B cell (primary cell): Measurements from ENCODE around the gene PPEF1. TPM values are rescaled to one million over a fixed set of nuclear protein-coding genes. Genes with fewer than 3 reads are reported as not detected.

Source experiments
- ATAC-seq: fragments of 200-7000 bp; cut with Tn5 transposase; one replicate; pipeline ENCODE4 v1.10.0; 2021; ENCODE audit warnings: low read depth, mild to moderate bottlenecking, moderate number of reproducible peaks, moderate library complexity
- CTCF ChIA-PET: fragments of 350-600 bp; sonication (Branson Sonifier 250); formaldehyde crosslinking; loops from one replicate; lab custom pipeline; 2021; ENCODE audit warnings: antibody characterized with exemption, inconsistent platforms; lab: Charles Lee
- POLR2A ChIA-PET: fragments of 350-600 bp; sonication (Branson Sonifier 250); formaldehyde crosslinking; loops from one replicate; lab custom pipeline; 2021; ENCODE audit warnings: antibody characterized with exemption; lab: Charles Lee
- DNase-seq: peaks from one replicate; pipeline ENCODE4 v3.0.0; 2013
- H2AFZ ChIP-seq: 2 replicates; pipeline ENCODE4 v1.6.1; 2012; ENCODE audit warnings: mild to moderate bottlenecking, low read depth, low read length; ENCODE audit not compliant: insufficient read depth, poor library complexity, severe bottlenecking
- H3K27ac ChIP-seq, 2 donors: 1 replicate in 1 of 2; 2 replicates in 1 of 2; pipeline ENCODE4 v1.5.1; 2012 to 2013; ENCODE audit warnings: low read length in 2 of 2, mild to moderate bottlenecking in 2 of 2, moderate library complexity in 1 of 2
- H3K27me3 ChIP-seq, 4 experiments: fragments of 200-600 bp in 1 of 4; sonication (generic) in 1 of 4; replicated peaks in 1 of 4; 1 replicate in 2 of 4; 2 replicates in 2 of 4; pipeline versions ENCODE4 v1.6.1 to v1.7.0; 2013 to 2016; ENCODE audit warnings: low read length in 3 of 4, mild to moderate bottlenecking in 2 of 4, mixed read lengths in 1 of 4, moderate library complexity in 1 of 4; ENCODE audit not compliant: insufficient read depth in 4 of 4, control insufficient read depth in 3 of 4; ENCODE audit errors: control extremely low read depth in 1 of 4
- H3K36me3 ChIP-seq, 2 experiments: replicated peaks in 1 of 2; 1 replicate in 1 of 2; 2 replicates in 1 of 2; pipeline versions ENCODE4 v1.6.1 to v1.7.1; 2013; ENCODE audit warnings: low read length in 1 of 2; ENCODE audit not compliant: insufficient read depth in 2 of 2, control insufficient read depth in 1 of 2; ENCODE audit errors: control extremely low read depth in 1 of 2, extremely low read depth in 1 of 2
- H3K4me1 ChIP-seq, 2 donors: fragments of 200-600 bp in 1 of 2; sonication (generic) in 1 of 2; 1 replicate in 1 of 2; 2 replicates in 1 of 2; pipeline versions ENCODE4 v1.5.1 to v1.6.1; 2013 to 2017; ENCODE audit warnings: low read length in 2 of 2; ENCODE audit not compliant: control insufficient read depth in 2 of 2, insufficient read depth in 2 of 2
- H3K4me2 ChIP-seq: replicated peaks from 2 replicates; pipeline ENCODE3; 2012; ENCODE audit warnings: mild to moderate bottlenecking, low read depth, low read length; ENCODE audit not compliant: poor library complexity, severe bottlenecking
- H3K4me3 ChIP-seq, 5 experiments: fragments of 200-600 bp in 1 of 5; sonication (generic) in 1 of 5; 1 replicate in 3 of 5; 2 replicates in 2 of 5; pipeline versions ENCODE4 v1.5.1 to v1.7.0; 2011 to 2016; ENCODE audit warnings: low read length in 4 of 5, mild to moderate bottlenecking in 4 of 5, low read depth in 2 of 5, control low read depth in 1 of 5, moderate library complexity in 1 of 5; ENCODE audit not compliant: insufficient read depth in 1 of 5; ENCODE audit errors: control extremely low read depth in 1 of 5, extremely low read depth in 1 of 5
- H3K79me2 ChIP-seq: fragments of 200-600 bp; sonication (generic); one replicate; pipeline ENCODE4 v1.6.0; 2016; ENCODE audit warnings: low read length; ENCODE audit not compliant: control insufficient read depth, insufficient read depth
- H3K9ac ChIP-seq: fragments of 200-600 bp; sonication (generic); 2 replicates; pipeline ENCODE4 v1.6.1; 2017; ENCODE audit warnings: mild to moderate bottlenecking, low read length, moderate library complexity
- H3K9me3 ChIP-seq, 3 donors: one replicate each; pipeline versions ENCODE4 v1.6.1 to v1.7.1; 2013; ENCODE audit warnings: low read length in 2 of 3; ENCODE audit not compliant: control insufficient read depth in 2 of 3, insufficient read depth in 1 of 3; ENCODE audit errors: control extremely low read depth in 1 of 3
- H4K20me1 ChIP-seq: 2 replicates; pipeline ENCODE4 v1.6.0; 2012; ENCODE audit warnings: mild to moderate bottlenecking, low read length; ENCODE audit not compliant: insufficient read depth, control insufficient read depth, poor library complexity, severe bottlenecking
- H3K27ac Mint-ChIP-seq: one replicate; pipeline ENCODE4 v1.8.0; 2021; ENCODE audit warnings: mixed read lengths
- H3K27me3 Mint-ChIP-seq: one replicate; pipeline ENCODE4 v1.8.0; 2021; ENCODE audit warnings: mixed read lengths
- H3K4me1 Mint-ChIP-seq: one replicate; pipeline ENCODE4 v1.8.0; 2021; ENCODE audit warnings: mixed read lengths
- H3K4me3 Mint-ChIP-seq: one replicate; pipeline ENCODE4 v1.8.0; 2021; ENCODE audit warnings: mixed read lengths
- H3K9me3 Mint-ChIP-seq: one replicate; pipeline ENCODE4 v1.8.0; 2022; ENCODE audit warnings: mixed read lengths; ENCODE audit not compliant: insufficient read depth
- EZH2 ChIP-seq: IDR thresholded peaks from 2 replicates; pipeline ENCODE4 v1.6.1; 2012; ENCODE audit warnings: borderline replicate concordance, low read depth, mild to moderate bottlenecking, moderate library complexity, low read length; ENCODE audit not compliant: insufficient read depth, poor library complexity, severe bottlenecking
- WGBS: methylation state at CpG from one replicate; pipeline ENCODE4 v1.1.5; 2013; ENCODE audit warnings: missing lambda C conversion rate; ENCODE audit not compliant: insufficient coverage; 5-methylcytosine and 5-hydroxymethylcytosine counted together
- intact Hi-C: fragments of 100-400 bp; cut with micrococcal nuclease; formaldehyde crosslinking; loops from one replicate; pipeline ENCODE4 v1.10.0; 2022
- polyA plus RNA-seq: library from polyadenylated mRNA; depleted of rRNA; stranded (reverse); fragments of >200 nt; gene quantifications from 2 replicates; pipeline ENCODE4 v1.2.3, GENCODE V29; 2012
- total RNA-seq, 2 donors: library from RNA; stranded (reverse); fragments of 120-200 nt in 1 of 2; gene quantifications; 1 replicate in 1 of 2; 2 replicates in 1 of 2; pipeline versions ENCODE4 v1.2.3 to v1.2.4, GENCODE V29; 2013 to 2022
- TF ChIP-seq, protein P1 (sequence below): fragments of 200-600 bp; IDR thresholded peaks from one replicate; pipeline ENCODE4 v1.8.0; 2022; ENCODE audit warnings: antibody characterized with exemption, mild to moderate bottlenecking

PPEF1 gene
- total and polyA plus RNA-seq, 2 donors (not counting 1 experiment from before 2014, with no cell fraction given): 0.22 to 0.52 TPM

DNA sequence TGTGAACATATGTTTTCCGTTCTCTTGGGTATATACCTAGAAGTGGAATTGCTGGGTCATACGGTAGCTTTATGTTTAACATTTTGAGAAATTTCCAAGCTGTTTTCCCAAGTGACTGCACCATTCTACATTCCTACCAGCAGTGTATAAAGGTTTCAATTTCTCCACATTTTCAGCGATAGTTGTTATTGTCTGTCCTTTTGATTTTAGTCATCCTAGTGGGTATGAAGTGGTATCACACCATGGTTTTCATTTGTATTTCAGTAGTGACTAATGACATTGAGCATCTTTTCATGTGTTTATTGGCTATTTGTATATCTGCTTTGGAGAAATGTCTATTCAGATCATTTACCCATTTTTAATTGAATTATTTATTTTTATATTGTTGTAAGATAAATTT, 2.4 kb downstream of the PPEF1 start:
- Histone ChIP-seq H3K36me3 (no peaks in the 10 kb centered on the region), H4K20me1 (no peaks in the 10 kb centered on the region), H3K4me2 (no peak overlapping the region), H3K4me3 (no peak overlapping the region), H2AFZ (no peak overlapping the region), H3K27ac (no peak overlapping the region), H3K4me1 (no peaks in the 10 kb centered on the region), H3K27me3 (no peaks in the 10 kb centered on the region), H3K9ac (no peak overlapping the region), H3K9me3 (no peaks in the 10 kb centered on the region), H3K79me2 (no peaks in the 10 kb centered on the region)
- DNase-seq: no peak
- POLR2A ChIA-PET: no interaction called here
- intact Hi-C loops: no loop called here
- Mint-ChIP-seq H3K27ac (no peak overlapping the region), H3K9me3 (peaks cover 2% of the 10 kb centered on the region), H3K4me1 (no peaks in the 10 kb centered on the region), H3K27me3 (no peaks in the 10 kb centered on the region), H3K4me3 (no peak overlapping the region)
- no peak for ATAC-seq
- CTCF ChIA-PET: no interaction called here
- no CpG with 5 or more reads among the region's 3 CpGs for WGBS
- TF ChIP-seq, protein P1, sequence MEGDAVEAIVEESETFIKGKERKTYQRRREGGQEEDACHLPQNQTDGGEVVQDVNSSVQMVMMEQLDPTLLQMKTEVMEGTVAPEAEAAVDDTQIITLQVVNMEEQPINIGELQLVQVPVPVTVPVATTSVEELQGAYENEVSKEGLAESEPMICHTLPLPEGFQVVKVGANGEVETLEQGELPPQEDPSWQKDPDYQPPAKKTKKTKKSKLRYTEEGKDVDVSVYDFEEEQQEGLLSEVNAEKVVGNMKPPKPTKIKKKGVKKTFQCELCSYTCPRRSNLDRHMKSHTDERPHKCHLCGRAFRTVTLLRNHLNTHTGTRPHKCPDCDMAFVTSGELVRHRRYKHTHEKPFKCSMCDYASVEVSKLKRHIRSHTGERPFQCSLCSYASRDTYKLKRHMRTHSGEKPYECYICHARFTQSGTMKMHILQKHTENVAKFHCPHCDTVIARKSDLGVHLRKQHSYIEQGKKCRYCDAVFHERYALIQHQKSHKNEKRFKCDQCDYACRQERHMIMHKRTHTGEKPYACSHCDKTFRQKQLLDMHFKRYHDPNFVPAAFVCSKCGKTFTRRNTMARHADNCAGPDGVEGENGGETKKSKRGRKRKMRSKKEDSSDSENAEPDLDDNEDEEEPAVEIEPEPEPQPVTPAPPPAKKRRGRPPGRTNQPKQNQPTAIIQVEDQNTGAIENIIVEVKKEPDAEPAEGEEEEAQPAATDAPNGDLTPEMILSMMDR: no peak
- no peak for TF ChIP-seq EZH2

DNA sequence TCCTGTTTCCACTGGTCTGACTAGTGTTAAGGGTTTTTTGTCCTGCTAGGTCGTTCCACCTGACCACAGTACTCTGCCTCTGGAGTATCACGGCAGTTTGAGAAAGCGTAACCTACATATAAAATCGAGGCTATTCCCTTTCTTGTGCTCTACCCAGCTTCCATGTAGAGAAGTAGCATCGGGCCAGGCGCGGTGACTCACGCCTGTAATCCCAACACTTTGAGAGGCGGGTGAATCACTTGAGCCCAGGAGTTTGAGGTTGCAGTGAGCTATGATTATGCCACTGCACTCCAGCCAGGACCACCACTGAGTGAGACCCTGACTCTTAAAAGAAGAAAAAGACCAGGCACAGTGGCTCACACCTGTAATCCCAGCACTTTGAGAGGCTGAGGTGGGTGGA, 7.5 kb downstream of the PPEF1 start:
- Mint-ChIP-seq H3K27me3 (no peaks in the 10 kb centered on the region), H3K4me3 (no peak overlapping the region), H3K27ac (no peak overlapping the region), H3K9me3 (peaks cover 2% of the 10 kb centered on the region), H3K4me1 (no peaks in the 10 kb centered on the region)
- no peaks in the 10 kb centered on the region for H3K27me3 ChIP-seq
- no peak overlapping the region for H2AFZ ChIP-seq
- POLR2A ChIA-PET: no interaction called here
- intact Hi-C loops: no loop called here
- no peak for ATAC-seq
- no peak for TF ChIP-seq EZH2
- TF ChIP-seq, protein P1: no peak
- no peak for DNase-seq
- H4K20me1 ChIP-seq: no peaks in the 10 kb centered on the region
- no CpG with 5 or more reads among the region's 9 CpGs for WGBS
- H3K9me3 ChIP-seq: no peaks in the 10 kb centered on the region
- H3K36me3 ChIP-seq: no peaks in the 10 kb centered on the region
- CTCF ChIA-PET: no interaction called here
- no peak overlapping the region for H3K9ac ChIP-seq
- H3K27ac ChIP-seq: no peak overlapping the region
- no peak overlapping the region for H3K4me2 ChIP-seq
- H3K4me1 ChIP-seq: no peaks in the 10 kb centered on the region
- no peak overlapping the region for H3K4me3 ChIP-seq
- H3K79me2 ChIP-seq: no peaks in the 10 kb centered on the region
